K562 (cell line): ENCODE measurements around the gene ENTPD8. TPM values are rescaled to one million over a fixed set of nuclear protein-coding genes. Genes with fewer than 3 reads are reported as not detected.

Source experiments
- ADNP ChIP-seq: fragments of 200-800 bp; sonication (Bioruptor generic); IDR thresholded peaks from 2 replicates; pipeline ENCODE4 v1.6.1; 2016; ENCODE audit warnings: missing genetic modification characterization, missing compliant biosample characterization
- ESRRA ChIP-seq: fragments of 450-650 bp; IDR thresholded peaks from 2 replicates; pipeline ENCODE4 v1.6.1; 2014; ENCODE audit warnings: low read depth, mild to moderate bottlenecking, moderate library complexity, borderline replicate concordance
- MTF1 ChIP-seq: fragments of 250-450 bp; sonication (Bioruptor Pico); IDR thresholded peaks from 2 replicates; pipeline ENCODE4 v1.9.0; 2021; ENCODE audit warnings: moderate library complexity, mild to moderate bottlenecking, inconsistent platforms, borderline replicate concordance
- NFATC3 ChIP-seq: fragments of 450-650 bp; IDR thresholded peaks from 2 replicates; pipeline ENCODE4 v1.6.1; 2017; ENCODE audit warnings: mild to moderate bottlenecking
- NR0B1 ChIP-seq: fragments of 450-650 bp; IDR thresholded peaks from one replicate; pipeline ENCODE4 v1.6.1; 2018; ENCODE audit warnings: mild to moderate bottlenecking, moderate library complexity; ENCODE audit not compliant: partially characterized antibody
- NR4A1 ChIP-seq, 2 experiments: fragments of 250-450 bp in 1 of 2; fragments of 450-650 bp in 1 of 2; sonication (Bioruptor Pico) in 1 of 2; IDR thresholded peaks; 2 replicates each; pipeline versions ENCODE4 v1.4.0 to v1.6.1; 2016 to 2020; ENCODE audit warnings: mild to moderate bottlenecking in 2 of 2, missing compliant biosample characterization in 1 of 2, missing genetic modification characterization in 1 of 2, moderate library complexity in 1 of 2
- POLR2A ChIP-seq: fragments of 450-650 bp; conservative IDR thresholded peaks from 2 replicates; pipeline ENCODE4 v1.6.1; 2016
- POLR2G ChIP-seq: fragments of 200-400 bp; formaldehyde crosslinking; IDR thresholded peaks from 2 replicates; pipeline ENCODE4 v1.6.1; 2017; ENCODE audit warnings: low read depth, mild to moderate bottlenecking, antibody characterized with exemption, low read length, moderate library complexity
- RBM34 ChIP-seq: fragments of 200-400 bp; formaldehyde crosslinking; IDR thresholded peaks from 2 replicates; pipeline ENCODE4 v1.6.1; 2018; ENCODE audit warnings: low read length, borderline replicate concordance; ENCODE audit not compliant: insufficient read depth
- SPI1 ChIP-seq: IDR thresholded peaks from 2 replicates; pipeline ENCODE4 v1.6.1; 2011; ENCODE audit warnings: low read depth, low read length, control low read depth, borderline replicate concordance
- THAP12 ChIP-seq: fragments of 250-450 bp; sonication (Bioruptor Pico); IDR thresholded peaks from 2 replicates; pipeline ENCODE4 v1.9.0; 2021; ENCODE audit warnings: mild to moderate bottlenecking, inconsistent platforms
- XRCC4 ChIP-seq: IDR thresholded peaks from one replicate; pipeline ENCODE4 v1.6.1; 2011; ENCODE audit not compliant: insufficient read depth, insufficient read length; ENCODE audit errors: extremely low read depth
- ZBTB26 ChIP-seq: fragments of 450-650 bp; formaldehyde crosslinking; IDR thresholded peaks from 2 replicates; pipeline ENCODE4 v1.4.0; 2022; ENCODE audit warnings: missing genetic modification characterization
- ZNF165 ChIP-seq: fragments of 250-450 bp; sonication (Bioruptor Pico); IDR thresholded peaks from 2 replicates; pipeline ENCODE4 v1.4.0; 2020; ENCODE audit warnings: borderline replicate concordance
- ZNF311 ChIP-seq: fragments of 250-450 bp; sonication (Bioruptor Pico); IDR thresholded peaks from 2 replicates; pipeline ENCODE4 v1.4.0; 2020; ENCODE audit warnings: mild to moderate bottlenecking, moderate library complexity
- ZNF41 ChIP-seq: fragments of 250-450 bp; sonication (Bioruptor Pico); conservative IDR thresholded peaks from 2 replicates; pipeline ENCODE4 v1.4.0; 2020; ENCODE audit warnings: mild to moderate bottlenecking
- ZNF609 ChIP-seq: sonication (generic); formaldehyde crosslinking; IDR thresholded peaks from 2 replicates; pipeline ENCODE4 v1.8.1; 2023; ENCODE audit warnings: missing genetic modification reagents, mild to moderate bottlenecking, borderline replicate concordance
- polyA plus RNA-seq, 8 experiments: library from polyadenylated mRNA; depleted of rRNA in 4 of 8; stranded (reverse) in 5 of 8; unstranded in 3 of 8; fragments of >200 nt; fragmentation: Nextera tagmentation in 2 of 8; fragmentation: Illumina TruSeq in 1 of 8; extraction: Ambion mirVana in 2 of 8; extraction: Trizol in 1 of 8; gene quantifications; 2 replicates each; pipeline versions ENCODE4 v1.2.1 to v1.2.3, GENCODE V29; 2011 to 2014; ENCODE audit warnings: inconsistent platforms in 1 of 8, missing spikeins in 1 of 8
- total RNA-seq, 7 experiments: library from RNA; depleted of rRNA in 6 of 7; stranded (reverse); fragments of >200 nt in 6 of 7; fragmentation: Illumina TruSeq in 2 of 7; extraction: Trizol in 2 of 7; gene quantifications; 2 replicates each; pipeline versions ENCODE4 v1.2.1 to v1.2.3, GENCODE V29; 2011 to 2021; ENCODE audit warnings: low replicate concordance in 1 of 7

ENTPD8 gene
- total and polyA plus RNA-seq, 9 of the 15 experiments (the other 6 are each of a cell fraction or from before 2014, with no cell fraction given): 0.06 to 0.27 (median 0.19) TPM; not detected in 5

GRCh38 chr9:137422604-137423513 is 18.3 kb downstream of the ENTPD8 start, which contains the start of the genes EXD3 and NOXA1 (continued):
- TF ChIP-seq ZNF311: no peak
- no peak for TF ChIP-seq ZBTB26 (CRISPR knock-in tag)
- TF ChIP-seq NFATC3: no peak
- peak; percentile 48 for TF ChIP-seq POLR2A
- TF ChIP-seq POLR2G: peak; percentile 86
- no peak for TF ChIP-seq ZNF165 (CRISPR knock-in tag)
- TF ChIP-seq ADNP (tag): no peak
- peak; percentile 84; the same call in 1 of the 2 replicates for TF ChIP-seq ESRRA
- TF ChIP-seq NR0B1: no peak
- no peak for TF ChIP-seq ZNF41 (CRISPR knock-in tag)
- no peak for TF ChIP-seq XRCC4
- TF ChIP-seq NR4A1 (CRISPR knock-in tag; IDR thresholded peaks at IDR 0.05): no peak
- 0 out of 2 replicates have a peak, but pooled peaks have one; percentile 34 for TF ChIP-seq NR4A1 (tag; IDR thresholded peaks at IDR 0.05)
- TF ChIP-seq ZNF609: peak; percentile 52; the same call in 1 of the 2 replicates
- no peak for TF ChIP-seq THAP12 (CRISPR knock-in tag)
- TF ChIP-seq RBM34: no peak
- peak; percentile 38; the same call in 1 of the 2 replicates for TF ChIP-seq SPI1
- TF ChIP-seq MTF1 (CRISPR knock-in tag): no peak
